HG03066 (cell line): Measurements from ENCODE around the gene SLC41A2.
"Not testable (repeated sequence)": the region's sequence is repeated elsewhere in the genome, so short reads cannot be mapped to it uniquely, and the experiment has no call there.

Experiments
- ATAC-seq: cut with Tn5 transposase; IDR thresholded peaks from one replicate; pipeline ENCODE4 v1.9.1; 2021; ENCODE audit warnings: low read depth; ENCODE audit not compliant: unreplicated experiment

The SLC41A2 gene

DNA sequence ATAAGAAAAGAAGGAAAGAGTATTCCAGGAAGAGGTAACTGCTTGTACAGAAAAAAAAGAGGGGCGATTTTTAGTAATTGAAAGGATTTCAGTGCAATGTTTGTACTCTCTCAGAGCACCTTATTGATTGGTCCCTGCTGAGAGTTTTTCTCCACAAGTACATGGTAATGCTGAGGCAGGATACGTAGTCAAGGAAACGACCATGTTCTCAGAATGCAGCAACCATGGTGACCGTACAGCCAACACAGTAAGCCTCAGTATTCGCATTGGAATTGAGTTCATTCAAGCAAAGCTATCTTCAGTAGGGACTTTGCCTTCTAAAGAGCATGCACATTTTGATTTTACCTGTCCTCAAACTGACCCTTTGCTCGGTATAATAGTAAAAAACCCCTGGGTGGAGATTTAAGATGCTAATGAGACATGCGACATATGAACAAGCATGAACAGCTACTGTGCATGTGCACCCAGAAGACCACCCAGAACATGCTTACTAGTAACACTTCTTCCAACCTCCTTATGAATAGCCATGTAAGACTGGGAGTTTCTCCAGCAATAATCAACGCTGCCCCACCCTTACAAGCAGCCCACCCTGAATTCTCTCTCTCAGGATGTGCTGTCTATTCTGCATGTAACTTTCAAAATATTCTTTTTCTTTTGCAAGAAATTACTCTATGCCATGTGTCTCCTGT, 6.2 kb upstream of the SLC41A2 start:
- no peak for ATAC-seq

- no peak for ATAC-seq
Measured at GRCh38 chr12:104963757-104964156, 5.7 kb upstream of the SLC41A2 start.

- ATAC-seq, result no peak
Measured at GRCh38 chr12:104960464-104960863, 2.4 kb upstream of the SLC41A2 start.

DNA sequence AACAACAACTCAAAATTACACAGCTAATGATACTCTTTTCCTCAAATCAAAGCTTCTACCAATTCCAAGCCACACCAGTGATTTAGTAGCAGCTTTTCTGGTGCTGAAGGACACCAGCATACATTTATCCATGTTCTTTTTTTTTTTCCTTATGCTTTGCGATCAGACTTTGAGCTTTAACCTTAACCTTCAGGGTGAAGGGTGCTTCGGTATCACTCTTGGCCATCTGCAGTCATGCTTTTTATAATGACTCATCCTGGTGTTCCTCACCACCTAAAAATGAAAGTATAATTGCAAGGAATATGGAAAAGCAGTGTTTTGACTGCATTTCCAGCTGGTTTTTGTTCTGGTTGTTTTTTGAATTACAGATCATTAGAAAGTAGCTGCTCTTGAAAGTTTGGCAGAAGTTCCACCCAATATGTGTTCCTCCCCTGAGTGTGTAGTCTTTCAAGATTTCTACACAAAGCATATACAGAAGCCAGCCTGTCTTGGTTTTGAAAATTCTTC, 1.3 kb upstream of the SLC41A2 start:
- no peak for ATAC-seq

DNA sequence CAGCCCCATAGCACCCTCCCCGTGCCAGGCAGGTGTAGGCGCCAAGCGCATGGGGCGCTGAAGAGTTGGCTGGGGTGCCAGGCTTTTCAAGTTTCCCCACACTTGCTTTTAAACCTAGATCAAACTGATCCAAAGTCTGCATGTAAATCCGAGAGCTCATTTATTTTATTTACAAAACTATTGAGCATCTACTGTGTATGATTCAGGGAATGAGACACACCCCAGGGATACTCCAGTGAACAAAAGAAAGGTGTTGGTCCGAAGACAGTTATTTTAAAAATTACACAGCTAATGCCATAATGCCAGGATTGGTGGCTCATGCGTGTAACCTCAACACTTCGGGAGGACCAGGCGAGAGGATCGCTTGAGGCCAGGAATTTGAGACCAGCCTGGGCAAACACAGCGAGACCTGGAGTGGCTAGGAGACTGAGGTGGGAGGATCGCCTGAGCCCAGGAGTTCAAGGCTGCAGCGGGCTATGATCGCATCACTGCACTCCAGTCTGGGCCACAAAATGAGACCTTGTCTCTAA, 780 bp upstream of the SLC41A2 start:
- no peak for ATAC-seq

DNA sequence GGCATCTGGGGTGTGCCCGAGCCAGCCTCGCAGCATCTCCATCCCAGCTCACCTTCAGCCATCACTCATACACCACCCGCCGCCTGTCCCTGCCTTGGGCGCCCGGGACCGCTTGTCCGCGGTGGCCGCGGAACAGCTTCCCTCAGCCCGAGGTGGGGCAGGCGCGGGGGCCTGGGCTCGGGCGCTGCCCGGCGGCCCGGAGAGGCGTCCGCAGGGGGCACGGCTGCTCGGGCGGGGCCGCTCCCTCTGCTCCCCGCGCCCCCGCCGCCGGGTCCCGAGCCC, 430 bp downstream of the SLC41A2 start:
- ATAC-seq, result peak; percentile 13

GRCh38 chr12:104956870-104957718, 996 bp downstream of the SLC41A2 start:
- no peak for ATAC-seq

GRCh38 chr12:104955703-104956102, 2.4 kb downstream of the SLC41A2 start:
- ATAC-seq, result no peak

DNA sequence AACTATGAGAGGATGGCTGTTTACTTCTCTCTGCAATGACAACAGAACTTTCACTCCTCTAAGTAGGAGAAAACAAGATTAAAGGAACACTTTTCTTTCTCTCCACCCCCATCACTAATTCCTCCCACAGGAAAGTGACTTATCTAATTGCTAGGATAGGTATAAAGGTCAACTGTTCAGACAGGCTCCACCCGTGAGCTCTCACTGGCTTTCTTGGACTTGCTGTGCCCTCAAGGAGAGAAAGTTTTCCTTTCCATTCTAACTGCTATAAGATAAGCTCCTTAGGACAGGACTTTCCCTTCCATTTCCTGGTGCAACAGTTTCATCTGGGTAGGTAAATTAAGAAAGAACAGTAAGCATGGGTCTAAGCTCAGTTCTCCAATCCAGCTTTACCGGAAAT, 4.8 kb downstream of the SLC41A2 start:
- ATAC-seq, result no peak

DNA sequence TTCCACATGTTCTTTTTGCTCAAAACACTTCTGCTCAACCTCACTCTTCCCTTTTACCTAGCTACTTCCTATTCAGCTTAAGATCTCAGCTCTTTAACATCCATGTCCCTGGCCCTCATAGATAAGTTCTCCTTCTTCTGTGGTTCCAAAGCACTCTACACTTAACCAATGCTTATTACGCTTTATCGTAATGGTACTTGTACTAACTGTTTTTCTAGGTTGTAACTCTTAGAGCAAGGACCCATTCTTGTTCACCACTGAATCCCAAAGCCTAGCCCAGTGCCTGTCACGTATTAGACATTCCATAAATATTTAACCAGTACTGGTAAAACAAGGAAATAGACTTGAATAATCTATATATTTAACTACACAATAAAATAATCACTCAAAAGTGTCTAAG, 5.3 kb downstream of the SLC41A2 start:
- ATAC-seq, result no peak

DNA sequence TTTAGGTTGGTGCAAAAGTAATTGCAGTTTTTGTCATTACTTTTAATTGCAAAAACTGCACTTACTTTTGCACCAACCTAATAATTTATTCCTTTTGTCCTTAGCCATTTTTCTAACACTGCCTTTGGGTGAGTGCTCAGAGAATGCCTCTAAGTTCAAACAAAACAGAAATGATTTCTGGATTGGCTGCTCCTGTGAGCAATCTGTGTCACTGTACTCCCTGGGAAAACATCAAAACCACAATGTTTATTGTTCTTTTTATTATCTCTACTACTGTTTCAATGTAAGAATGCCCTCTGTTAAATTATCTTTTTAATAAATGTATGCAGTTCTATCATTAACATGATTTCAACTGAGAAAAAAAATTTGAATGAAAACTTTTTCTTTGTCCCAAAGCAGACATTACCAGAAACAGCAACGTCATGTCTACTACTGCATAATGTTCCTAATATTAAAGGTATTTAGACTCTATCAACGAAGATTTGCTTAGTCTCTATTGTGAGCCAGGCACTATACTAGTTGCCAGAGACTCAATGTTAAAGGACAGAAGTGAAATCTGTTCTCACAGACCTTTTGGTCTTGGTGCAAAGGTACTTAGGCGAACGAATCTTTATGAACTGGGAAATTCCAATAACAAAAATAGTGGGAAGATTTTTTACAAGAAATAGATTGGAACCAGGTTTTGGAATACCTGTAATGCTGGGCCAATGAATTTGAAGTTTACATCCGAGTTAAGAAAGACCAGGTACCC, 6.2 kb downstream of the SLC41A2 start:
- ATAC-seq, result no peak

DNA sequence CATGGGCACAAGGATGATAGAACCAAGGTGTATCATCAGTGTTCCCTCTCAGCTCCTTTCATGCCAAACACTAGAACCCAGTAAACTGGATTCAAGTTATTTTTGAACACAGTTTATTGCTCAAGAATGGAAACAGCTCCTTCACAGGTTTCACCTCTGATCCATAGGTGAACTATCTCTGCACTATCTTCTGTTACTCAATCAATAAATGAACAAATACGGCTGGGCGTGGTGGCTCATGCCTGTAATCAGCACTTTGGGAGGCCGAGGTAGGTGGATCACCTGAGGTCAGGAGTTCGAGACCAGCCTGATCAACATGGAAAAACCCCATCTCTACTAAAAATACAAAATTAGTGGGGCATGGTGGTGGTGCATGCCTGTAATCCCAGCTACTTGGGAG, 9.4 kb downstream of the SLC41A2 start:
- not testable (repeated sequence) for ATAC-seq

DNA sequence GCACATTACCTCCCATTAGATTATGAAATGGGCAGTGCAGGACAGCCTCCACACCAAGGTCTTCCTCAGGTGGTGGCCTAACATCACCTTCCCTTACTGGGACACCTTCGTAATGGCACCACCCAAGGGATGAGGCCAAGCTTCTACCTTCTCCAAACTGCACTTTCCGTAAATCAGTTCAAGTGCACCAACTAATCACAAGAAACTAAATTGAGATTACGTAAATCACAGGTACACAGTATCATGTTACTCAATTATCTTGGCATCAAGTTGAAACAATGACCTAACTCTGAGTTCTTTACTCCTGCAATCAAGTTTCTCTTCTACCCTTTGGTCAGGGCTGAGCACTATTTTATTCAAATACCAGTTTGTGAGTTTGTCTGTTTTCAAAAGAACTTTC, 13.8 kb downstream of the SLC41A2 start:
- ATAC-seq, result no peak

DNA sequence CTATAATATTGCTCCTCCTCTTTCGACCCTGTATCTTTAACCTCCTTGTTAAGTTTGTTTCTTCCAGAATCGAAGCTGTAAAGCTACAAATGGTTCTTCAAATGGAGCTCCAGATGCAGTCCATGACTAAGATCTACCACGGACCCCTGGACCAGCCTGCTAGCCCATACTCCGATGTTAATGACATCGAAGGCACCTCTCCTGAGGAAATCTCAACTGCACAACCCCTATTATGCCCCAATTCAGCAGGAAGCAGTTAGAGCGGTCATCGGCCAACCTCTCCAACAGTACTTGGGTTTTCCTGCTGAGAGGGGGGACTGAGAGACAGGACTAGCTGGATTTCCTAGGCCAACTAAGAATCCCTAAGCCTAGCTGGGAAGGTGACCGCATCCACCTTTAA, 14.7 kb downstream of the SLC41A2 start:
- not testable (repeated sequence) for ATAC-seq

- no peak for ATAC-seq
Measured at GRCh38 chr12:104942075-104942474, 16.0 kb downstream of the SLC41A2 start.

GRCh38 chr12:104941454-104941853, 16.6 kb downstream of the SLC41A2 start:
- no peak for ATAC-seq

DNA sequence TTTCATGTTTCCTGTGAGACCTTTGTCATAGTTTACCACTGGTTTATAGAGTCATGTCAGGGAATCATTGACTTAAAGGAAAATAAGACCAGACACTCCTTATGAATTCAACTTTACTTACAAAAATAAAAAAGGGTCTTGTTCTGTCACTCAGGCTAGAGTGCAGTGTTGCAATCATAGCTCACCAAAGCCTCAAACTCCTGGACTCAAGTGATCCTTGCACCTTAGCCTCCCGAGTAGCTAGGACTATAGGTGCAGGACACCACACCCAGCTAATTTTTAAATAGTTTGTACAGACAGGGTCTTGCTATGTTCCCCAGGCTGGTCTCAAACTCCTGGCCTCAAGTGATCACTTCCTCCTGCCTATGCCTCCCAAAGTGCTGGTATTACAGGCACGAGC, 19.0 kb downstream of the SLC41A2 start:
- ATAC-seq, result no peak

DNA sequence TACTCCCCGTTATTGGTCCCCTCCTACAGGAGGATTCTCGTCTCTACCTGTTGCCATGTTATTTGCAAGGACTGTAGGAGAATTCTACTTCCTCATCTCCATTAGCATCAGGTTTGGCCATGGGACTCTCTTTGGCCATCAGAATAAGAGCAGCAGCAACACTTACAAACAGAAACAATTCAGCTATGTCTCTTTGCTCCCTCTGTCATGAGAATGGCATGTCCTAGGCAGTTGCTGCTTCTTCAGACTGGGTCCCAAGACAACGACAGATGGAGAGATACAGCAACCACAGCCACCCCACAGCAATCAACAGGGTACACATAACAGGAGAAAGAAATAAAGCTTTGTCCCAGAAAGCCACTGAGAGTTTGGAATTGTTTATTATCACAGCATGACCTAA, 19.7 kb downstream of the SLC41A2 start:
- no peak for ATAC-seq

DNA sequence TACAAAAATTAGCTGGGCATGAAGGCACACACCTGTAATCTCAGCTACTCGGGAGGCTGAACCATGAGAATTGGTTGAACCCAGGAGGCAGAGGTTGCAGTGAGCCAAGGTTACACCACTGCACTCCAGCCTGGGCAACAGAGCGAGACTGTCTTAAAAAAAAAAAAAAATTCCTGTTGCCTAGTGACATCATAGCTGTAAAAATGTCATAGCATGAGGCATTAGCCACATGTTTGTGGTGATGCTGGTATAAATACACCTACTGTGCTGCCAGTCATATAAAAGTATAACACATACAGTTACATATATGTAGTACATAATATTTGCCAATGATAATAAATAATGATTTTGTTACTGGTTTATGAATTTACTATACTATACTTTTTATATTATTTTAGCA, 22.2 kb downstream of the SLC41A2 start:
- no peak for ATAC-seq

DNA sequence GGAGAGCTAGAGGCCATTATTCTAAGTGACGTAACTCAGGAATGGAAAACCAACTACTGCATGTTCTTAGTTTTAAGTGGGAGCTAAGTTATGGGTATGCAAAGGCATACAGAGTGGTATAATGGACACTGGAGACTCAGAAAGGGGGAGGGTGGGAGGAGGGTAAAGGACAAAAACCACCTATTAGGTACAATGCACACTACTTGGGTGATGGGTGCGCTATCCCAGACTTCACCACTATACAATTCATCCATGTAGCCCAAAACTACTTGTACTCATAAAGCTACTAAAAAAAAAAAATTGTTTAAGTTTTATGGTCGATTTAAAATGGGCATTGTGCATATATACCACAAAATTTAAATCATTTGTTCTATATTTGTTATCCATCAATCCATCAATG, 24.3 kb downstream of the SLC41A2 start:
- ATAC-seq, result no peak

DNA sequence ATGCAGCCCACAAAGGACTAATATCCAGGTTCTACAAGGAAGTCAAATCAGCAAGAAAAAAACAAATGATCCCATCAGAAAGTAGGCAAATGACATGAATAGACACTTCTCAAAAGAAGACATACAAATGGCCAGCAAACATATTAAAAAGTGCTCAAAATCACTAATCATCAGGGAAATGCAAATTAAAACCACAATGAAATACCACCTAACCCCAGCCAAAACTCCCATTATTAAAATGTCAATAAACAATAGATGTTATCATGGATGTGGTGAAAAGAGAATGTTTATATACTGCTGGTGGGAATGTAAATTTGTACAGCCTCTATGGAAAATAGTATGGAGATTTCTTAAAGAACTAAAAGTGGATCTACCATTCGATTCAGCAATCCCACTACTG, 25.0 kb downstream of the SLC41A2 start:
- no peak for ATAC-seq
